Esophagus squamous epithelium (tissue), 4 donors: ENCODE results near the gene PHTF2.

Experiments
- POLR2A ChIP-seq, 4 donors: fragments of 450-650 bp; IDR thresholded peaks; one replicate each; pipeline ENCODE4 v1.6.1; 2017; ENCODE audit warnings: antibody characterized with exemption in 4 of 4, mild to moderate bottlenecking in 4 of 4, moderate library complexity in 3 of 4
- TF ChIP-seq, protein P1 (sequence below), 6 experiments: fragments of 450-650 bp in 4 of 6; fragments of 200-600 bp in 2 of 6; sonication (generic) in 2 of 6; IDR thresholded peaks; one replicate each; pipeline ENCODE4 v1.5.1; 2016 to 2019; ENCODE audit warnings: antibody characterized with exemption in 6 of 6, mild to moderate bottlenecking in 4 of 6, moderate library complexity in 4 of 6

DNA sequence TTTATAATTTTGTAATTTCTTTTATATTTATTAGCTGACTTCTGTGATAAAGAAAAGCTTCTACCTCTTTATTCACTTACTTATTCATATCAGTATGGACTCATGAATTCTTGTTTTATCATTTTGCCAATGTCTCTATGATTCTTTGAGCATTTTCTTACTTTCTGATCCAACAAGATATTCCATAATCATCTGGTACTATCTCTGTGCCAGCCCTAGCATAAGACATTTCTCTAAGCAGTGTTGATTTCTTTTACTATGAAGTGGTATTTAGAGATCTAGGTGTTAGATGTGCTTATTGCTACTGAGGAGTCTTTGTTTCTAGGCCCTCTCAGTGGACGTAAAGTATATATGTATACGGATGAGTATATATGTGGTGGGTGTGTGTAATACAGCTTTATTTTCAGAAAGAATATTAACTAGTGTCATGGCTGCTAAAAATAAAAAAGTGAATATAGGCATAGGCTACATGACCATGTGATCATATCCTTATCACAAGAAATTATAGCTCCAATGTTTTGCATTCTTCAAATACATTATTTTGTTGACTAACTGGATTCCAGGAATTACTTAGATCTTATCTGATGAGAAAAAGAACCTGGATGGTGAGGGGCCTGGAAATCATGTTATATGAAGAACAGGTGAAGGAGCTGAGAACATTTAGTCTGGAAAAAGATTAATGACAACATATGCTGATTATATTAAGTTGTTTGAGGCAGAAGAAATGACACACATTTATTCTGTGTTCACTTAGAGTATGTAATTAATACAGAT lies 13.1 kb downstream of the PHTF2 start:
- TF ChIP-seq, protein P1, sequence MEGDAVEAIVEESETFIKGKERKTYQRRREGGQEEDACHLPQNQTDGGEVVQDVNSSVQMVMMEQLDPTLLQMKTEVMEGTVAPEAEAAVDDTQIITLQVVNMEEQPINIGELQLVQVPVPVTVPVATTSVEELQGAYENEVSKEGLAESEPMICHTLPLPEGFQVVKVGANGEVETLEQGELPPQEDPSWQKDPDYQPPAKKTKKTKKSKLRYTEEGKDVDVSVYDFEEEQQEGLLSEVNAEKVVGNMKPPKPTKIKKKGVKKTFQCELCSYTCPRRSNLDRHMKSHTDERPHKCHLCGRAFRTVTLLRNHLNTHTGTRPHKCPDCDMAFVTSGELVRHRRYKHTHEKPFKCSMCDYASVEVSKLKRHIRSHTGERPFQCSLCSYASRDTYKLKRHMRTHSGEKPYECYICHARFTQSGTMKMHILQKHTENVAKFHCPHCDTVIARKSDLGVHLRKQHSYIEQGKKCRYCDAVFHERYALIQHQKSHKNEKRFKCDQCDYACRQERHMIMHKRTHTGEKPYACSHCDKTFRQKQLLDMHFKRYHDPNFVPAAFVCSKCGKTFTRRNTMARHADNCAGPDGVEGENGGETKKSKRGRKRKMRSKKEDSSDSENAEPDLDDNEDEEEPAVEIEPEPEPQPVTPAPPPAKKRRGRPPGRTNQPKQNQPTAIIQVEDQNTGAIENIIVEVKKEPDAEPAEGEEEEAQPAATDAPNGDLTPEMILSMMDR (IDR thresholded peaks at IDR 0.05), result no peak
- no peak for TF ChIP-seq POLR2A (IDR thresholded peaks at IDR 0.05)
